HepG2 (cell line): ENCODE data around the gene SLC35B2. TPM values are rescaled to one million over a fixed set of nuclear protein-coding genes. Genes with fewer than 3 reads are reported as not detected.

Experiments
- ATAC-seq: fragments of 200-7000 bp; cut with Tn5 transposase; 3 replicates; pipeline ENCODE4 v1.9.1; 2020; ENCODE audit warnings: mild to moderate bottlenecking, moderate library complexity
- BruUV-seq: library from RNA; stranded (reverse); fragments of 400-500 nt; replicated peaks from 2 replicates; lab custom pipeline; 2021; lab: Mats Ljungman, UMichigan
- CTCF ChIA-PET: fragments of 300-600 bp; formaldehyde crosslinking; extraction: SDS; loops from one replicate; lab custom pipeline; 2021; ENCODE audit warnings: low total read pairs, inconsistent platforms, low intra/inter-chr PET ratio; lab: Yijun Ruan, JAX
- POLR2A ChIA-PET: fragments of 350-600 bp; sonication (Branson Sonifier 250); formaldehyde crosslinking; loops from one replicate; lab custom pipeline; 2020; ENCODE audit warnings: antibody characterized with exemption, inconsistent platforms; lab: Yijun Ruan, JAX
- DNase-seq: peaks from one replicate; pipeline ENCODE4 v3.0.0-alpha.2; 2015; ENCODE audit warnings: low spot score
- FAIRE-seq: peaks from 3 replicates; lab custom pipeline; 2011; peaks lifted over from hg19 to GRCh38; lab: Jason Lieb, UNC
- H2AFZ ChIP-seq: one replicate; pipeline ENCODE4 v1.6.1; 2011; ENCODE audit warnings: low read length, inconsistent platforms
- H3K27ac ChIP-seq: fragments of 300-600 bp; 3 replicates; pipeline ENCODE4 v1.8.0; 2011; ENCODE audit warnings: mixed run types, mild to moderate bottlenecking, mixed read lengths, low read length, inconsistent platforms; ENCODE audit not compliant: insufficient read depth; ENCODE audit errors: extremely low read length
- H3K27me3 ChIP-seq, 2 experiments: fragments of 200-600 bp in 1 of 2; 2 replicates in 1 of 2; 3 replicates in 1 of 2; pipeline versions ENCODE4 v1.6.0 to v1.8.0; 2011; ENCODE audit warnings: low read length in 2 of 2, mild to moderate bottlenecking in 2 of 2, moderate library complexity in 2 of 2, inconsistent platforms in 1 of 2; ENCODE audit not compliant: insufficient read depth in 2 of 2, control insufficient read depth in 1 of 2
- H3K36me3 ChIP-seq, 2 experiments: fragments of 200-600 bp in 1 of 2; replicated peaks in 1 of 2; 2 replicates in 1 of 2; 3 replicates in 1 of 2; pipeline versions ENCODE4 v1.5.1 to v1.8.0; 2011; ENCODE audit warnings: low read length in 2 of 2, inconsistent platforms in 1 of 2; ENCODE audit not compliant: insufficient read depth in 2 of 2, control insufficient read depth in 1 of 2
- H3K4me1 ChIP-seq: 2 replicates; pipeline ENCODE4 v1.5.1; 2012; ENCODE audit warnings: low read length, inconsistent platforms; ENCODE audit not compliant: insufficient read depth
- H3K4me2 ChIP-seq: 2 replicates; pipeline ENCODE4 v1.6.0; 2011; ENCODE audit warnings: low read depth, low read length, inconsistent platforms
- H3K4me3 ChIP-seq, 3 experiments: fragments of 200-600 bp in 1 of 3; sonication (generic), shearing (Covaris generic) in 1 of 3; replicated peaks in 1 of 3; 2 replicates each; pipeline ENCODE4 v1.5.1; 2011 to 2016; ENCODE audit warnings: low read length in 3 of 3, inconsistent platforms in 2 of 3, low read depth in 2 of 3, mild to moderate bottlenecking in 2 of 3, control low read depth in 1 of 3, mixed read lengths in 1 of 3; ENCODE audit not compliant: insufficient read depth in 1 of 3
- H3K79me2 ChIP-seq: one replicate; pipeline ENCODE4 v1.6.1; 2011; ENCODE audit warnings: low read length, inconsistent platforms; ENCODE audit not compliant: insufficient read depth
- H3K9ac ChIP-seq: 2 replicates; pipeline ENCODE4 v1.6.0; 2011; ENCODE audit warnings: mild to moderate bottlenecking, low read depth, low read length, inconsistent platforms; ENCODE audit not compliant: insufficient read depth
- H3K9me3 ChIP-seq: 2 replicates; pipeline ENCODE4 v1.5.1; 2012; ENCODE audit warnings: mild to moderate bottlenecking, low read length
- H4K20me1 ChIP-seq: 2 replicates; pipeline ENCODE4 v1.6.0; 2011; ENCODE audit warnings: inconsistent platforms, mild to moderate bottlenecking, low read length, moderate library complexity; ENCODE audit not compliant: insufficient read depth
- ASH2L ChIP-seq: fragments of 300-600, 200-600 bp; sonication (generic); IDR thresholded peaks from 2 replicates; pipeline ENCODE4 v1.7.0; 2017; ENCODE audit warnings: low read depth, mild to moderate bottlenecking, moderate library complexity, mixed read lengths, low read length; ENCODE audit not compliant: insufficient read length
- ATAD3A ChIP-seq: sonication (generic); formaldehyde crosslinking; IDR thresholded peaks from 2 replicates; pipeline ENCODE4 v1.4.0; 2020; ENCODE audit warnings: missing genetic modification reagents
- CHCHD3 ChIP-seq: sonication (generic); formaldehyde crosslinking; IDR thresholded peaks from 2 replicates; pipeline ENCODE4 v1.8.0; 2022; ENCODE audit warnings: mild to moderate bottlenecking, missing genetic modification reagents, moderate library complexity
- HNF1B ChIP-seq: sonication (generic); formaldehyde crosslinking; IDR thresholded peaks from 2 replicates; pipeline ENCODE4 v1.5.1; 2020; ENCODE audit warnings: mild to moderate bottlenecking, moderate library complexity, missing genetic modification reagents
- HOXD1 ChIP-seq: sonication (generic); formaldehyde crosslinking; IDR thresholded peaks from 2 replicates; pipeline ENCODE4 v1.5.0; 2020; ENCODE audit warnings: missing genetic modification reagents
- KLF13 ChIP-seq: sonication (generic); formaldehyde crosslinking; IDR thresholded peaks from 2 replicates; pipeline ENCODE4 v1.4.0; 2020; ENCODE audit warnings: mild to moderate bottlenecking, missing genetic modification reagents
- KLF9 ChIP-seq: IDR thresholded peaks from 2 replicates; pipeline ENCODE4 v1.6.1; 2016; ENCODE audit warnings: low read depth
- NFE2L2 ChIP-seq: fragments of 150-350 bp; IDR thresholded peaks from 2 replicates; pipeline ENCODE4 v1.6.1; 2014; ENCODE audit warnings: low read length
- NFYC ChIP-seq: IDR thresholded peaks from 2 replicates; pipeline ENCODE4 v1.6.1; 2016; ENCODE audit warnings: missing genetic modification reagents, missing compliant biosample characterization
- REXO4 ChIP-seq: sonication (generic); formaldehyde crosslinking; IDR thresholded peaks from 2 replicates; pipeline ENCODE4 v1.8.0; 2022; ENCODE audit warnings: missing genetic modification reagents, mild to moderate bottlenecking, borderline replicate concordance
- WIZ ChIP-seq: sonication (generic); formaldehyde crosslinking; IDR thresholded peaks from 2 replicates; pipeline ENCODE4 v1.5.1; 2020; ENCODE audit warnings: mild to moderate bottlenecking, missing genetic modification reagents
- ZFP41 ChIP-seq: sonication (generic); formaldehyde crosslinking; IDR thresholded peaks from 2 replicates; pipeline ENCODE4 v1.4.0; 2020; ENCODE audit warnings: mild to moderate bottlenecking, missing genetic modification reagents, borderline replicate concordance
- ZNF263 ChIP-seq: sonication (generic); formaldehyde crosslinking; IDR thresholded peaks from 2 replicates; pipeline ENCODE4 v1.4.0; 2020; ENCODE audit warnings: missing genetic modification reagents
- ZNF354B ChIP-seq: sonication (generic); formaldehyde crosslinking; IDR thresholded peaks from 2 replicates; pipeline ENCODE4 v1.8.0; 2022; ENCODE audit warnings: mild to moderate bottlenecking, missing genetic modification reagents
- ZNF552 ChIP-seq: sonication (generic); formaldehyde crosslinking; IDR thresholded peaks from 2 replicates; pipeline ENCODE4 v1.9.0; 2022; ENCODE audit warnings: missing genetic modification reagents, mild to moderate bottlenecking, borderline replicate concordance
- ZNF570 ChIP-seq: sonication (generic); formaldehyde crosslinking; IDR thresholded peaks from 2 replicates; pipeline ENCODE4 v1.4.0; 2020; ENCODE audit warnings: mild to moderate bottlenecking, missing genetic modification reagents, borderline replicate concordance
- ZNF83 ChIP-seq: sonication (generic); formaldehyde crosslinking; IDR thresholded peaks from 2 replicates; pipeline ENCODE4 v1.4.0; 2020; ENCODE audit warnings: missing genetic modification reagents, mild to moderate bottlenecking, borderline replicate concordance
- WGBS: methylation state at CpG from one replicate; pipeline ENCODE4 v1.1.6; 2017; ENCODE audit warnings: low lambda C conversion rate; 5-methylcytosine and 5-hydroxymethylcytosine counted together
- in situ Hi-C: cut with HindIII; loops from 2 replicates; pipeline ENCODE4 v1.10.0; 2017; ENCODE audit warnings: low pct_unique_long_range_greater_than_20kb; ENCODE audit not compliant: extremely low pct_ligation_motif_present
- intact Hi-C: fragments of 100-400 bp; cut with micrococcal nuclease; formaldehyde crosslinking; loops from one replicate; pipeline ENCODE4 v1.10.0; 2022; ENCODE audit not compliant: unreplicated experiment
- polyA plus RNA-seq, 8 experiments: library from polyadenylated mRNA; depleted of rRNA in 3 of 8; stranded (reverse) in 7 of 8; unstranded in 1 of 8; fragments of >200 nt; fragmentation: Illumina TruSeq in 4 of 8; extraction: Trizol in 4 of 8; gene quantifications; 2 replicates each; pipeline versions ENCODE4 v1.2.1 to v1.2.3, GENCODE V29; 2011 to 2016; ENCODE audit warnings: low read depth in 4 of 8, missing spikeins in 1 of 8, mixed read lengths in 1 of 8; ENCODE audit not compliant: insufficient read depth in 1 of 8
- total RNA-seq, 5 experiments: library from RNA; depleted of rRNA; stranded (reverse); fragments of >200 nt; fragmentation: Illumina TruSeq; extraction: Trizol; gene quantifications; 2 replicates each; pipeline ENCODE4 v1.2.3, GENCODE V29; 2016; ENCODE audit warnings: low read depth in 1 of 5
- TF ChIP-seq, protein P1 (sequence below): sonication (generic); formaldehyde crosslinking; IDR thresholded peaks from 2 replicates; pipeline ENCODE4 v1.8.1; 2022; ENCODE audit warnings: low read depth, mild to moderate bottlenecking, missing genetic modification reagents

Gene SLC35B2
- total and polyA plus RNA-seq, 2 of the 13 experiments (the other 11 are each of a cell fraction or from before 2014, with no cell fraction given): 61.1 to 148 TPM

GRCh38 chr6:44263354-44264100, 6.2 kb upstream of the SLC35B2 start (continued):
- TF ChIP-seq CHCHD3: no peak

DNA sequence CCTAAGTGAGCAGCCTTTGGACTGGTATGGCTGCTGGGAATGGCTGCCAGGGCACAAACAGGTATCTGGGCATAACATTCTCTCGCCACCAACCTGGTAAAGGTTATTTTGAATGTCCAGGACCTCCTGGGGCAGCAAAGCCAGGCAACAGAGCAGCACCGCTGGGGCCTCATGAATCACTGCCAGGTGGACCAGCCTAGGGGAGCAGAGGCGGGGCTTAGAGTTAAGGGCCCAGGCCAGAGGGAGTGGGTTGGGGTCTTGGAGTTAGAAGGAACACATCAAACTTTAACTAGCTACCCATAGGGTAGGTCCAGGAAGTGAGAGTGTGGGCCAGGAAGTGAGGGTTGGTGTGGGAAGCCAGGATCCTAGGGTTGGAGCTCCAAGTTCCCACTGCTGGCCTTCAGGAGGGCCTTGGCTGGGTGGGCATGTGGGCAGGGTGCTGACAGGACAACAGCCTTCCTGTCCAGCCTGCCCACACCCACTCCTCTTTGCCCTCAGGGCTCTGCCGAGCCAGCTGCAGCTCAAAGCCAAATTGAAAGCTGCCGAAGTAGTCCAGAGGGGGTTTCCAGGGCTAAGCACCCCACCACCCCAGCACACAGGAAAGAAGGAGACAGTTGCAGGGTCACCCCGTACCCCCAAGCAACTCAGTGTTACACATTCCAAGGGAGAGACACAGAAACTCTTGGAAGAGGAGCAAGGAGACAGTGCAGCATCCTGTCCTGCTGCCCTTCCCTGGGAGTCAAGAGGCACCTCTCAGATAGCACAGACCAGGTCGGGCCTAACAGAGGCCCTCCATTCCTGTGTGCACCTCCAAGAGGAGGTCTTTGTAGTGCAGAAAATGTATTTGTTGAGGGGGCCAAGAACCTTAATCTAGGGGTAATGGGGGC, 5.4 kb upstream of the SLC35B2 start:
- BruUV-seq: no TSS peak
- Histone ChIP-seq H4K20me1 (no peaks in the 10 kb centered on the region), H3K4me3 (peak overlapping the region; percentile 64 to 95 (median 76)), H3K4me1 (peaks cover 35% of the 10 kb centered on the region), H3K4me2 (peak overlapping the region; percentile 92), H3K27ac (peak overlapping the region; percentile 1), H3K9me3 (no peaks in the 10 kb centered on the region), H3K27me3 (no peaks in the 10 kb centered on the region; a peak in 1 of 5 replicates), H3K79me2 (peaks cover 18% of the 10 kb centered on the region), H2AFZ (no peak overlapping the region), H3K36me3 (peaks cover 2 to 30% of the 10 kb centered on the region in 2 experiments), H3K9ac (peak overlapping the region; percentile 84; the same call in 1 of the 2 replicates)
- ChIA-PET CTCF (no interaction called here), POLR2A (interaction anchor here (1.3 to 2.2 kb wide), 3 partner anchors 15 to 18 kb away, joined by 5 to 8 read pairs (median 6); partner anchors contain the start of gene HSP90AB1)
- DNase-seq: no peak
- no peak for FAIRE-seq
- no peak for ATAC-seq
- intact Hi-C loops (no loop called here), in situ Hi-C loops (no loop called here)
- WGBS: 83% methylated on average over 7 of the region's 7 CpGs
- TF ChIP-seq KLF13 (CRISPR knock-in tag) (no peak), ZNF552 (no peak), ZFP41 (CRISPR knock-in tag) (no peak), HNF1B (CRISPR knock-in tag) (peak; percentile 31; the same call in 1 of the 2 replicates), KLF9 (CRISPR knock-in tag) (no peak), REXO4 (no peak), ZNF570 (CRISPR knock-in tag) (no peak), NFYC (CRISPR knock-in tag) (no peak), ZNF263 (no peak), ATAD3A (CRISPR knock-in tag) (no peak), ZNF83 (no peak), NFE2L2 (no peak), ASH2L (no peak), HOXD1 (CRISPR knock-in tag) (no peak), ZNF354B (CRISPR knock-in tag) (no peak), WIZ (CRISPR knock-in tag) (no peak)
- TF ChIP-seq, protein P1, sequence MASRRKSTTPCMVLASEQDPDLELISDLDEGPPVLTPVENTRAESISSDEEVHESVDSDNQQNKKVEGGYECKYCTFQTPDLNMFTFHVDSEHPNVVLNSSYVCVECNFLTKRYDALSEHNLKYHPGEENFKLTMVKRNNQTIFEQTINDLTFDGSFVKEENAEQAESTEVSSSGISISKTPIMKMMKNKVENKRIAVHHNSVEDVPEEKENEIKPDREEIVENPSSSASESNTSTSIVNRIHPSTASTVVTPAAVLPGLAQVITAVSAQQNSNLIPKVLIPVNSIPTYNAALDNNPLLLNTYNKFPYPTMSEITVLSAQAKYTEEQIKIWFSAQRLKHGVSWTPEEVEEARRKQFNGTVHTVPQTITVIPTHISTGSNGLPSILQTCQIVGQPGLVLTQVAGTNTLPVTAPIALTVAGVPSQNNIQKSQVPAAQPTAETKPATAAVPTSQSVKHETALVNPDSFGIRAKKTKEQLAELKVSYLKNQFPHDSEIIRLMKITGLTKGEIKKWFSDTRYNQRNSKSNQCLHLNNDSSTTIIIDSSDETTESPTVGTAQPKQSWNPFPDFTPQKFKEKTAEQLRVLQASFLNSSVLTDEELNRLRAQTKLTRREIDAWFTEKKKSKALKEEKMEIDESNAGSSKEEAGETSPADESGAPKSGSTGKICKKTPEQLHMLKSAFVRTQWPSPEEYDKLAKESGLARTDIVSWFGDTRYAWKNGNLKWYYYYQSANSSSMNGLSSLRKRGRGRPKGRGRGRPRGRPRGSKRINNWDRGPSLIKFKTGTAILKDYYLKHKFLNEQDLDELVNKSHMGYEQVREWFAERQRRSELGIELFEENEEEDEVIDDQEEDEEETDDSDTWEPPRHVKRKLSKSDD (CRISPR knock-in tag): no peak
